H7 (cell line): ENCODE measurements around the gene RNF149. TPM values are rescaled to one million over a fixed set of nuclear protein-coding genes. Genes with fewer than 3 reads are reported as not detected.
"Not testable (repeated sequence)": the region's sequence is repeated elsewhere in the genome, so short reads cannot be mapped to it uniquely, and the experiment has no call there.

Experiments
- DNase-seq: peaks from one replicate; pipeline ENCODE4 v3.0.0; 2012
- H3K27me3 ChIP-seq: 2 replicates; pipeline ENCODE4 v1.6.0; 2011; ENCODE audit warnings: mild to moderate bottlenecking, low read length; ENCODE audit not compliant: control insufficient read depth, insufficient read depth
- H3K36me3 ChIP-seq: replicated peaks from 2 replicates; pipeline ENCODE4 v1.5.1; 2011; ENCODE audit warnings: low read length; ENCODE audit not compliant: control insufficient read depth, insufficient read depth
- H3K4me3 ChIP-seq: 2 replicates; pipeline ENCODE4 v1.5.1; 2011; ENCODE audit warnings: low read depth, mild to moderate bottlenecking, control low read depth, low read length, moderate library complexity; ENCODE audit not compliant: insufficient read depth
- total RNA-seq: library from RNA; depleted of rRNA; stranded (reverse); fragments of >200 nt; shearing (Covaris generic); gene quantifications from 2 replicates; pipeline ENCODE4 v1.2.3, GENCODE V29; 2014

Gene RNF149
- total RNA-seq, 1 experiment from 2014 or later: 17.9 TPM

GRCh38 chr2:101249826-101250225 is 58.7 kb downstream of the RNF149 start:
- Histone ChIP-seq H3K36me3 (no peaks in the 10 kb centered on the region), H3K27me3 (no peaks in the 10 kb centered on the region), H3K4me3 (no peak overlapping the region)
- DNase-seq: no peak

GRCh38 chr2:101248756-101249155 is 59.7 kb downstream of the RNF149 start:
- H3K4me3 ChIP-seq, H3K27me3 ChIP-seq, DNase-seq, H3K36me3 ChIP-seq: not testable (repeated sequence)

GRCh38 chr2:101245468-101245867 is 63.0 kb downstream of the RNF149 start:
- not testable (repeated sequence) for DNase-seq, H3K27me3 ChIP-seq, H3K36me3 ChIP-seq, H3K4me3 ChIP-seq

GRCh38 chr2:101244899-101245298 is 63.6 kb downstream of the RNF149 start:
- not testable (repeated sequence) for DNase-seq, H3K36me3 ChIP-seq, H3K27me3 ChIP-seq, H3K4me3 ChIP-seq

- not testable (repeated sequence) for H3K36me3 ChIP-seq, H3K27me3 ChIP-seq, DNase-seq, H3K4me3 ChIP-seq
These were observed 64.1 kb downstream of the RNF149 start for GRCh38 chr2:101244373-101244772.

GRCh38 chr2:101241158-101241557 is 67.3 kb downstream of the RNF149 start:
- Histone ChIP-seq H3K27me3 (no peaks in the 10 kb centered on the region), H3K36me3 (no peaks in the 10 kb centered on the region), H3K4me3 (no peak overlapping the region)
- no peak for DNase-seq

- H3K36me3 ChIP-seq, H3K4me3 ChIP-seq, DNase-seq, H3K27me3 ChIP-seq: not testable (repeated sequence)
These were observed 67.8 kb downstream of the RNF149 start for GRCh38 chr2:101240694-101241093.

- H3K4me3 ChIP-seq, H3K27me3 ChIP-seq, DNase-seq, H3K36me3 ChIP-seq: not testable (repeated sequence)
These were observed 68.8 kb downstream of the RNF149 start for GRCh38 chr2:101239760-101240118.

- H3K36me3 ChIP-seq: no peaks in the 10 kb centered on the region
- H3K4me3 ChIP-seq: no peak overlapping the region
- DNase-seq: no peak
- no peaks in the 10 kb centered on the region for H3K27me3 ChIP-seq
These were observed 69.4 kb downstream of the RNF149 start for GRCh38 chr2:101238930-101239759.

- not testable (repeated sequence) for H3K36me3 ChIP-seq, DNase-seq
These were observed 70.6 kb downstream of the RNF149 start for GRCh38 chr2:101237944-101238343.

GRCh38 chr2:101235956-101236355 is 72.5 kb downstream of the RNF149 start:
- not testable (repeated sequence) for H3K27me3 ChIP-seq, H3K4me3 ChIP-seq, DNase-seq, H3K36me3 ChIP-seq

More at GRCh38 chr2:101237944-101238343, 70.6 kb downstream of the RNF149 start:
- H3K4me3 ChIP-seq, H3K27me3 ChIP-seq: not testable (repeated sequence)

GRCh38 chr2:101234169-101234938 is 74.1 kb downstream of the RNF149 start:
- Histone ChIP-seq H3K36me3 (no peaks in the 10 kb centered on the region), H3K4me3 (no peak overlapping the region), H3K27me3 (no peaks in the 10 kb centered on the region)
- DNase-seq: no peak

- H3K4me3 ChIP-seq: no peak overlapping the region
- H3K36me3 ChIP-seq: no peaks in the 10 kb centered on the region
- no peaks in the 10 kb centered on the region for H3K27me3 ChIP-seq
- no peak for DNase-seq
These were observed 75.7 kb downstream of the RNF149 start for GRCh38 chr2:101232770-101233169.

GRCh38 chr2:101231937-101232730 is 76.4 kb downstream of the RNF149 start:
- Histone ChIP-seq H3K4me3 (no peak overlapping the region), H3K27me3 (no peaks in the 10 kb centered on the region), H3K36me3 (no peaks in the 10 kb centered on the region)
- no peak for DNase-seq
